ENCODE data around the gene KLK2. TPM values are rescaled to one million over a fixed set of nuclear protein-coding genes. Genes with fewer than 3 reads are reported as not detected.

The KLK2 gene
- polyA plus RNA-seq, 1 donor from 2014 or later = not detected

GRCh38 chr19:50877338-50877737 is 4.1 kb downstream of the KLK2 start:
- H3K27ac ChIP-seq (ENCODE audit: low read length) = no peak overlapping the region
- H3K9ac ChIP-seq (ENCODE audit: low read length) = no peak overlapping the region
- H3K27me3 ChIP-seq (ENCODE audit: insufficient read depth, low read depth, low read length) = no peaks in the 10 kb centered on the region
- no peak overlapping the region for H3K4me3 ChIP-seq (ENCODE audit: low read length)
- no peaks in the 10 kb centered on the region for H3K79me2 ChIP-seq (replicated peaks; ENCODE audit: insufficient read depth, low read length)
- H3K36me3 ChIP-seq (ENCODE audit: insufficient read depth, low read length) = no peaks in the 10 kb centered on the region
- no peaks in the 10 kb centered on the region for H4K20me1 ChIP-seq (ENCODE audit: insufficient read depth)
- no peak overlapping the region for H3K4me2 ChIP-seq (ENCODE audit: low read length)
- no peaks in the 10 kb centered on the region for H3F3A ChIP-seq (ENCODE audit: insufficient read depth, low read length, poor library complexity, severe bottlenecking)
- H3K9me2 ChIP-seq (ENCODE audit: insufficient read depth, low read length) = no peaks in the 10 kb centered on the region
- no peak for TF ChIP-seq EZH2 (IDR thresholded peaks at IDR 0.05; ENCODE audit: borderline replicate concordance, insufficient read depth, low read length, poor library complexity, severe bottlenecking)
- no peak for TF ChIP-seq REST (IDR thresholded peaks at IDR 0.05; ENCODE audit: borderline replicate concordance)
- TF ChIP-seq RAD21 (conservative IDR thresholded peaks at IDR 0.05) = no peak
- no peak for TF ChIP-seq EP300 (conservative IDR thresholded peaks at IDR 0.05; ENCODE audit: poor library complexity, severe bottlenecking)
- no peak for TF ChIP-seq MXI1 (conservative IDR thresholded peaks at IDR 0.05; ENCODE audit: poor library complexity, severe bottlenecking)
- TF ChIP-seq TAF1 (IDR thresholded peaks at IDR 0.05; ENCODE audit: low read depth) = no peak
- TF ChIP-seq, protein P1, sequence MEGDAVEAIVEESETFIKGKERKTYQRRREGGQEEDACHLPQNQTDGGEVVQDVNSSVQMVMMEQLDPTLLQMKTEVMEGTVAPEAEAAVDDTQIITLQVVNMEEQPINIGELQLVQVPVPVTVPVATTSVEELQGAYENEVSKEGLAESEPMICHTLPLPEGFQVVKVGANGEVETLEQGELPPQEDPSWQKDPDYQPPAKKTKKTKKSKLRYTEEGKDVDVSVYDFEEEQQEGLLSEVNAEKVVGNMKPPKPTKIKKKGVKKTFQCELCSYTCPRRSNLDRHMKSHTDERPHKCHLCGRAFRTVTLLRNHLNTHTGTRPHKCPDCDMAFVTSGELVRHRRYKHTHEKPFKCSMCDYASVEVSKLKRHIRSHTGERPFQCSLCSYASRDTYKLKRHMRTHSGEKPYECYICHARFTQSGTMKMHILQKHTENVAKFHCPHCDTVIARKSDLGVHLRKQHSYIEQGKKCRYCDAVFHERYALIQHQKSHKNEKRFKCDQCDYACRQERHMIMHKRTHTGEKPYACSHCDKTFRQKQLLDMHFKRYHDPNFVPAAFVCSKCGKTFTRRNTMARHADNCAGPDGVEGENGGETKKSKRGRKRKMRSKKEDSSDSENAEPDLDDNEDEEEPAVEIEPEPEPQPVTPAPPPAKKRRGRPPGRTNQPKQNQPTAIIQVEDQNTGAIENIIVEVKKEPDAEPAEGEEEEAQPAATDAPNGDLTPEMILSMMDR (IDR thresholded peaks at IDR 0.05; ENCODE audit: poor library complexity, severe bottlenecking) = no peak
- no peak for TF ChIP-seq SMC3 (conservative IDR thresholded peaks at IDR 0.05; ENCODE audit: poor library complexity)
- no peak for TF ChIP-seq POLR2AphosphoS5 (IDR thresholded peaks at IDR 0.05)
- no peak overlapping the region for H2AFZ ChIP-seq (ENCODE audit: low read depth, low read length)
- no peaks in the 10 kb centered on the region for H3K9me3 ChIP-seq (ENCODE audit: low read length)

DNA sequence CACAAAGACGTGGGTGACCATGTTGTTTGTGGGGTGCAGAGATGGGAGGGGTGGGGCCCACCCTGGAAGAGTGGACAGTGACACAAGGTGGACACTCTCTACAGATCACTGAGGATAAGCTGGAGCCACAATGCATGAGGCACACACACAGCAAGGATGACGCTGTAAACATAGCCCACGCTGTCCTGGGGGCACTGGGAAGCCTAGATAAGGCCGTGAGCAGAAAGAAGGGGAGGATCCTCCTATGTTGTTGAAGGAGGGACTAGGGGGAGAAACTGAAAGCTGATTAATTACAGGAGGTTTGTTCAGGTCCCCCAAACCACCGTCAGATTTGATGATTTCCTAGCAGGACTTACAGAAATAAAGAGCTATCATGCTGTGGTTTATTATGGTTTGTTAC is 5.6 kb downstream of the KLK2 start:
- H3K4me2 ChIP-seq (ENCODE audit: low read length) = no peak overlapping the region
- no peaks in the 10 kb centered on the region for H3K9me2 ChIP-seq (ENCODE audit: insufficient read depth, low read length)
- no peaks in the 10 kb centered on the region for H3K79me2 ChIP-seq (replicated peaks; ENCODE audit: insufficient read depth, low read length)
- H4K20me1 ChIP-seq (ENCODE audit: insufficient read depth) = no peaks in the 10 kb centered on the region
- H3K27me3 ChIP-seq (ENCODE audit: insufficient read depth, low read depth, low read length) = no peaks in the 10 kb centered on the region
- no peak overlapping the region for H3K4me3 ChIP-seq (ENCODE audit: low read length)
- H3F3A ChIP-seq (ENCODE audit: insufficient read depth, low read length, poor library complexity, severe bottlenecking) = no peaks in the 10 kb centered on the region
- H3K9me3 ChIP-seq (ENCODE audit: low read length) = no peaks in the 10 kb centered on the region
- TF ChIP-seq EZH2 (IDR thresholded peaks at IDR 0.05; ENCODE audit: borderline replicate concordance, insufficient read depth, low read length, poor library complexity, severe bottlenecking) (no peak), RAD21 (conservative IDR thresholded peaks at IDR 0.05) (no peak)
- H3K36me3 ChIP-seq (ENCODE audit: insufficient read depth, low read length) = no peaks in the 10 kb centered on the region
- H3K9ac ChIP-seq (ENCODE audit: low read length) = no peak overlapping the region
- no peak overlapping the region for H3K27ac ChIP-seq (ENCODE audit: low read length)
- no peak overlapping the region for H2AFZ ChIP-seq (ENCODE audit: low read depth, low read length)

- Histone ChIP-seq H3K27me3 (ENCODE audit: insufficient read depth, low read depth, low read length) (no peaks in the 10 kb centered on the region), H3K27ac (ENCODE audit: low read length) (no peak overlapping the region), H3K9me2 (ENCODE audit: insufficient read depth, low read length) (no peaks in the 10 kb centered on the region)
Measured at GRCh38 chr19:50880241-50880640, 7.0 kb downstream of the KLK2 start.

More at GRCh38 chr19:50880241-50880640, 7.0 kb downstream of the KLK2 start:
- TF ChIP-seq, protein P1 (IDR thresholded peaks at IDR 0.05; ENCODE audit: poor library complexity, severe bottlenecking) = no peak
- TF ChIP-seq RAD21 (conservative IDR thresholded peaks at IDR 0.05) (no peak), REST (IDR thresholded peaks at IDR 0.05; ENCODE audit: borderline replicate concordance) (no peak), POLR2AphosphoS5 (IDR thresholded peaks at IDR 0.05) (no peak), SMC3 (conservative IDR thresholded peaks at IDR 0.05; ENCODE audit: poor library complexity) (no peak), TAF1 (IDR thresholded peaks at IDR 0.05; ENCODE audit: low read depth) (no peak), MXI1 (conservative IDR thresholded peaks at IDR 0.05; ENCODE audit: poor library complexity, severe bottlenecking) (no peak), EP300 (conservative IDR thresholded peaks at IDR 0.05; ENCODE audit: poor library complexity, severe bottlenecking) (no peak), EZH2 (IDR thresholded peaks at IDR 0.05; ENCODE audit: borderline replicate concordance, insufficient read depth, low read length, poor library complexity, severe bottlenecking) (no peak)
- Histone ChIP-seq H3K4me3 (ENCODE audit: low read length) (no peak overlapping the region), H3K4me2 (ENCODE audit: low read length) (no peak overlapping the region), H3K9me3 (ENCODE audit: low read length) (no peaks in the 10 kb centered on the region), H3F3A (ENCODE audit: insufficient read depth, low read length, poor library complexity, severe bottlenecking) (no peaks in the 10 kb centered on the region), H4K20me1 (ENCODE audit: insufficient read depth) (no peaks in the 10 kb centered on the region), H2AFZ (ENCODE audit: low read depth, low read length) (no peak overlapping the region), H3K79me2 (replicated peaks; ENCODE audit: insufficient read depth, low read length) (no peaks in the 10 kb centered on the region), H3K36me3 (ENCODE audit: insufficient read depth, low read length) (no peaks in the 10 kb centered on the region), H3K9ac (ENCODE audit: low read length) (no peak overlapping the region)

All from neural cell (in vitro differentiated cells).